Subcutaneous abdominal adipose tissue (tissue), 5 donors: ENCODE measurements around the gene HRG.
"Not testable (repeated sequence)": the region's sequence is repeated elsewhere in the genome, so short reads cannot be mapped to it uniquely, and the experiment has no call there.

ENCODE experiments used
- H3K27ac ChIP-seq: one replicate; pipeline ENCODE4 v1.7.0; 2013; ENCODE audit warnings: low read depth, mild to moderate bottlenecking, inconsistent platforms, low read length, moderate library complexity
- H3K27me3 ChIP-seq, 5 donors: one replicate each; pipeline ENCODE4 v1.7.0; 2013; ENCODE audit warnings: low read length in 5 of 5, inconsistent platforms in 1 of 5; ENCODE audit not compliant: control insufficient read depth in 5 of 5, insufficient read depth in 4 of 5
- H3K36me3 ChIP-seq, 5 donors: one replicate each; pipeline ENCODE4 v1.7.0; 2013; ENCODE audit warnings: low read length in 5 of 5; ENCODE audit not compliant: control insufficient read depth in 5 of 5, insufficient read depth in 5 of 5
- H3K4me1 ChIP-seq, 5 donors: one replicate each; pipeline ENCODE4 v1.7.0; 2013; ENCODE audit warnings: low read length in 5 of 5, mild to moderate bottlenecking in 3 of 5, moderate library complexity in 1 of 5; ENCODE audit not compliant: control insufficient read depth in 5 of 5, insufficient read depth in 5 of 5
- H3K4me3 ChIP-seq, 5 donors: one replicate each; pipeline ENCODE4 v1.7.0; 2013; ENCODE audit warnings: low read length in 5 of 5, low read depth in 1 of 5
- H3K9ac ChIP-seq, 5 donors: one replicate each; pipeline ENCODE4 v1.7.0; 2013; ENCODE audit warnings: low read length in 5 of 5, mild to moderate bottlenecking in 4 of 5, moderate library complexity in 3 of 5
- H3K9me3 ChIP-seq, 5 donors: one replicate each; pipeline ENCODE4 v1.7.0; 2013; ENCODE audit warnings: low read length in 5 of 5; ENCODE audit not compliant: control insufficient read depth in 5 of 5
- donor health status: healthy.
- donor health status: healthy.
- donor health status: healthy.
- donor health status: healthy.
- donor health status: healthy.

Gene HRG

GRCh38 chr3:186693843-186694242 is 28.0 kb downstream of the HRG start:
- no peak overlapping the region for H3K27ac ChIP-seq
- H3K9ac ChIP-seq = no peak overlapping the region
- H3K4me1 ChIP-seq = no peaks in the 10 kb centered on the region

DNA sequence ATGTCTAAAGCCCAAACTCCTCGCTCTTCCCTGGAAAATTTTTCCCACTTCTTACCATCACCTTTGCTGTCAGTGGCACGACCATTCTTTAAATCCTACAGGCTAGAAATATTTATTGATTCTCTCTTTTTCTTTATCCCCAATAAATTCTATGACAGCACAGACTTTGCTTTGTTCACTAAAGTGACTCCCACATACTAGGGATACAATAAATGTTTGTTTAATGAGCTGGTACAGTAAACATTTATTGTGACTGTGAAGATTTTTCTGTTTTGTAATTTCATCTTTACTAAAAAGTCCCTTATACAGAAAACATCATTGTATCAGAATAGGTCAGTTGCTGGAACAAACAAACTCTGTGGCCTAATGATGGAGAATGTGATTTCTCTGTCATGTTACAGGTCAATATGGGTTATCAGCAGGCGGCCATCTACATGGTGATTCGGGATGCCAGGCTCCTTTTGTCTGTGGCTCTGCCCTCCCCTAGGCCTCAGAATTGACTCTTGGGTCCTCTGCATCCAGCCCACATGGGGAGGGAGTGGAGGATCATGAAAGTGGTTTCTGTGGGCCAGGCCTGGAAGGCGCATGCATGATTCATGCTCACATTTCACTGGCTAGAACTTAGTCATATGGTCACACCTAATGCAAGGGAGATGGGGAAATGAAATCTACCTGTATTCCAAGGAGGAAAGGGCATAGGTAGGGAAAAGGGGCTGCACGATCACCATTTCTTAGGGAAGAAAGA is 28.6 kb downstream of the HRG start:
- H3K27me3 ChIP-seq = peaks cover 0 to 5% (median 4%) of the 10 kb centered on the region in 5 donors
- no peaks in the 10 kb centered on the region for H3K4me1 ChIP-seq

More at GRCh38 chr3:186693843-186694242, 28.0 kb downstream of the HRG start:
- no peak overlapping the region for H3K4me3 ChIP-seq
- H3K9me3 ChIP-seq = no peaks in the 10 kb centered on the region
- no peaks in the 10 kb centered on the region for H3K36me3 ChIP-seq
- H3K27me3 ChIP-seq = peaks cover 0 to 5% (median 4%) of the 10 kb centered on the region in 5 donors

DNA sequence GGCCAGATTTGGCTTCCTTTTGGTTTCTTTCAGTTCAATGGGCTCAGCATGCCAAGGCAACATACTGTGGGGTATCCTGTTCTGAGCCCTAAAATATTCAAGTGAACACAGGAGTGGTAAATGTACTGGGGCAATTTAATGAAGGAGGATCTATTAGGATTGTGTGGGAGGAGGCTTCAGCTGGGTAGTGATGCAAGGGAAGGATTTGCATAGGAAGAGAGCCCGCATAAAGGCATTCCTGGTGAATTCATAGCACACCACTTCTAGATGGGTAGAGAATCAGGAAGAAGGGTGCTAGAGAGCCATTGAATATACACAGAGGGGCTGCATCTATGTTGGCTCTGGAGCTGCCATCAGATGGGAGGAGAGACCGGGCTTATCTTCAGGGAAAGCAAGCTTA is 30.7 kb downstream of the HRG start:
- H3K27ac ChIP-seq = no peak overlapping the region
- no peaks in the 10 kb centered on the region for H3K36me3 ChIP-seq
- H3K27me3 ChIP-seq = peaks cover 0 to 5% (median 4%) of the 10 kb centered on the region in 5 donors
- H3K4me3 ChIP-seq = no peak overlapping the region
- no peaks in the 10 kb centered on the region for H3K9me3 ChIP-seq
- no peaks in the 10 kb centered on the region for H3K4me1 ChIP-seq
- no peak overlapping the region for H3K9ac ChIP-seq

More for the DNA sequence above, 28.6 kb downstream of the HRG start:
- Histone ChIP-seq H3K9me3 (no peaks in the 10 kb centered on the region), H3K9ac (no peak overlapping the region), H3K4me3 (no peak overlapping the region), H3K27ac (no peak overlapping the region), H3K36me3 (no peaks in the 10 kb centered on the region)

GRCh38 chr3:186697510-186697909 is 31.7 kb downstream of the HRG start:
- H3K27me3 ChIP-seq = peaks cover 0 to 3% (median 0%) of the 10 kb centered on the region in 5 donors
- H3K27ac ChIP-seq = no peak overlapping the region
- no peaks in the 10 kb centered on the region for H3K36me3 ChIP-seq
- no peak overlapping the region for H3K9ac ChIP-seq
- H3K4me1 ChIP-seq = no peaks in the 10 kb centered on the region
- H3K9me3 ChIP-seq = no peaks in the 10 kb centered on the region
- H3K4me3 ChIP-seq = no peak overlapping the region

DNA sequence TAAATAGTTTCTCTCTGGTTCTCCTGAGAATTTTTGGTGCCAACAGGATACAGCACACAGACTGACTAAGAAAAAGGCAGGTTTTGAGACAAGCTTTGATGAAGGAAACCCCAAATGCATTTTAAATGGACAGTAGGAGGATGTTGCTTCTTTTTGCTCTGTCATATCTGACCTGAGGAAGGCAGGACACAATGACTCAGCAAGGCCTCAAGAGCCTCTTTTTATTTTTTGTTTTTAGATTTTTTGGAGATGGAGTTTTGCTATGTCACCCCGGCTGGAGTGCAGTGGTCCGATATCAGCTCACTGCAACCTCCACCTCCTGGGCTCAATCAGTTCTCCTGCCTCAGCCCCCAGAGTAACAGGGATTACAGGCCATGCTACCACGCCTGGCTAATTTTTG is 34.5 kb downstream of the HRG start:
- H3K4me3 ChIP-seq = no peak overlapping the region

GRCh38 chr3:186702451-186702850 is 36.6 kb downstream of the HRG start:
- not testable (repeated sequence) for H3K36me3 ChIP-seq, H3K4me1 ChIP-seq, H3K4me3 ChIP-seq, H3K27me3 ChIP-seq, H3K9ac ChIP-seq, H3K27ac ChIP-seq, H3K9me3 ChIP-seq

More for the DNA sequence above, 34.5 kb downstream of the HRG start:
- no peaks in the 10 kb centered on the region for H3K9me3 ChIP-seq
- no peaks in the 10 kb centered on the region for H3K27me3 ChIP-seq
- no peak overlapping the region for H3K9ac ChIP-seq
- H3K27ac ChIP-seq = no peak overlapping the region
- no peaks in the 10 kb centered on the region for H3K36me3 ChIP-seq
- no peaks in the 10 kb centered on the region for H3K4me1 ChIP-seq

DNA sequence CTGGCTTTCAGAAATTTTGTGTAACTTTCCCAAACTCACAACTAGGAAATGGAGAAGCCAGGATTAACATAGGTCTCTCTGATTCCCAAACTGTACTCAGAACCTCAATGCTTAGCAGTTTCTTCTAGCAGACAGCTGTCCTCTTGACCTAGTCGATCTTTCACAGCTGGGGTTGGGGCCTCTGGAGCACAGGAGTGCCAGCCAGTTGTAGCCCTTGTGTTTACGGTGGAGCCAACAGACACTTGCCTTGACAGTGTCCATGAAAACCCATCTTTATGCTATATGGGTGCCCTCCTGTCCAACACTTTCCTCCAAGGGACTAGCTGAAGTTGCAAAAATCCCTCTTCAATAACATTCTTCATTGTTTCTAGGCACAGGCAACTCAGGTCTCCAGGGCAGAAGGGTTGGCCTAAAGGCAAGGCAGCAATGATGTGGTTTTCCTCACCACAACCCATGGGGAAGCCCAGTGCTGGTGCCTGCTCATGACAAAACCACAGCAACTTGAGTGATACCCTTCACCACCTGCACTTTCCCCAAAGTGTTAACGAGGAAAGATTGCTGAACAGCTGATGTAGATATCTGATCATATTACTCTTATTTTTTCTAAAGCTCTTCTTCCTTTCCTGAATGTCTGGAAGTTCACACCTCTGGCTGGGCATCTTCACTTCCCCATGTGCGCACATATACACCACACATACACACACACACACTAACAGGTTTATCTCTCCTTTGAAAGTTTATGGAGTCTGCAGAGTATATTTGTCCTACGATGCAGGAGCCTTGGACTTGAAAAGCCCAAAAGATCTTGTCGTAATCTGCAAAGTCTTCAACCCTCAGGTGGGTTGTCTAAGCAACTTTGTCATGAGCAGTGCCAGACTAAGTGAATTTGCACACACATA is 40.3 kb downstream of the HRG start:
- Histone ChIP-seq H3K9me3 (no peaks in the 10 kb centered on the region), H3K4me1 (no peaks in the 10 kb centered on the region), H3K27ac (no peak overlapping the region), H3K36me3 (no peaks in the 10 kb centered on the region), H3K9ac (no peak overlapping the region), H3K4me3 (no peak overlapping the region), H3K27me3 (no peaks in the 10 kb centered on the region)

DNA sequence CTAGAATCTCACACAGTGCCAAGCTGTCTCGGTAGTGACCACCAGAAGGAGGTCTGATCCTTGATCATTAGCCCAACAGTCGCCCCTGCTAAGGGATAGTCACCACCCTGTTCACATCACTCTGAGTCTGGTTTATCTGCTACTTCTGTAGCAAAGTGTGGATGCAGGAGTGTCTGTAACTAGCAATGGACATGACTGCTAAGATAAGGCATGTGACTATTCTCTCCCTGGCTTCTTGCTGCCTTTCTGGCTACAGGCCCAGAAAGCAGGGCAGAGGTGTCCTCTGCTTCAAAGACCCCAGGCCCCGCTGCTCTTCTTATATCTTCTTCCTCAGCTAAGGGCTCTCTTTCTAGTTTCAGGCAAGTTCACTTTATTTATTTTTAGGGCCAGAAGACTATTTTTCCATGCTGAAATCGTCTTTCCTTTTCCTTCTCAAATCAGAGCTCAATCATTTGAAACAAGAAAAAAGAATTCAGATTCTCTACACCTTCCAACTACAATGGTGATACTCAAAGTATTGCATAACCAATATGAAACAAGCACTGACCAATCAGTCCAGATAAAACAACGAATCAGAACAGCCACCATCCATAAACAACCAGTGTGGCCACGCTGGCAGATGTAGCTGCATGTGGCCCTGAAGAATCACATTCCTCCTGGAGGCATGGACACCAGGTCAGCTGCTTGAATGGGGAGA is 43.3 kb downstream of the HRG start:
- Histone ChIP-seq H3K36me3 (no peaks in the 10 kb centered on the region), H3K9me3 (no peaks in the 10 kb centered on the region), H3K9ac (peak overlapping the region in 1 of 5 donors; percentile 13), H3K4me3 (no peak overlapping the region), H3K27me3 (no peaks in the 10 kb centered on the region), H3K27ac (no peak overlapping the region), H3K4me1 (no peaks in the 10 kb centered on the region)

DNA sequence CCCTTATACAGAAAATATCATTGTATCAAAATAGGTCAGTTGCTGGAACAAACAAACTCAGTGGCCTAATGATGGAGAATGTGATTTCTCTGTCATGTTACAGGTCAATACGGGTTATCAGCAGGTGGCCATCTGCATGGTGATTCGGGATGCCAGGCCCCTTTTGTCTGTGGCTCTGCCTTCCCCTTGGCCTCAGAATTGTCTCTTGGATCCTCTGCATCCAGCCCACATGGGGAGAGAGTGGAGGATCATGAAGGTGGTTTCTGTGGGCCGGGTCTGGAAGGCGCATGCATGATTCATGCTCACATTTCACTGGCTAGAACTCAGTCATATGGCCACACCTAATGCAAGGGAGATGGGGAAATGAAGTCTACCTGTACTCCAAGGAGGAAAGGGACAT is 44.9 kb downstream of the HRG start:
- not testable (repeated sequence) for H3K27ac ChIP-seq, H3K9ac ChIP-seq, H3K36me3 ChIP-seq, H3K9me3 ChIP-seq, H3K4me1 ChIP-seq, H3K27me3 ChIP-seq, H3K4me3 ChIP-seq

DNA sequence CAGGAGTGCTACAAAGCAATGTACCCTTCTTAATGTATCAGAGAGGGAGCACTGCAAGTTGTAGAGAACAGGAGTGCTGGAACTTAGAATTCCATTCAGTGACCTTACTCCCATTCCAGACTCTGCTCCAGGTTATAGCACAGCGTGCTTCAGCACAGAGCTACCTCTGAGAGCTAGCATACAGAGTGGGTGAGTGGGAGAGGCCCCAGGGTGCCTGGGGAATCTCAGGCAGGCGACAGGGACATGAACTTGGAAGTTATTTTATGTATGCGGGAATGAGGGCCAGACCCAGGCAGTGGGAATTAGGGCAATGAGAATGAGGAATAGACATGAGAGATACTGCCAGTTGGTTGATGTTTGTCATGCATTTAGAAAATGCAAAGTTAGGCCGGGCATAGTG is 47.7 kb downstream of the HRG start:
- no peak overlapping the region for H3K9ac ChIP-seq
- H3K9me3 ChIP-seq = no peaks in the 10 kb centered on the region
- no peaks in the 10 kb centered on the region for H3K36me3 ChIP-seq
- H3K4me3 ChIP-seq = no peak overlapping the region
- no peaks in the 10 kb centered on the region for H3K27me3 ChIP-seq
- H3K4me1 ChIP-seq = no peaks in the 10 kb centered on the region
- no peak overlapping the region for H3K27ac ChIP-seq
